Myometrial cell (primary cell): Measurements from ENCODE around the gene SIGLECL1. TPM values are rescaled to one million over a fixed set of nuclear protein-coding genes. Genes with fewer than 3 reads are reported as not detected.

ENCODE experiments used
- total RNA-seq: library from RNA; depleted of rRNA; stranded (reverse); fragments of >200 nt; gene quantifications from 2 replicates; pipeline ENCODE4 v1.2.3, GENCODE V29; 2015

SIGLECL1 gene
- not detected in 2 replicates for total RNA-seq

GRCh38 chr19:51250786-51251467 is at the start of gene SIGLECL1:
SIGLECL1 (plus strand) TSS chr19:51251080; CDS start chr19:51264073, 12,993 bp downstream.

GRCh38 chr19:51224898-51225393 is 25.9 kb upstream of the SIGLECL1 start, which contains the start of gene CD33:
CD33 (plus strand) TSS chr19:51225080; CDS start chr19:51225119, 39 bp downstream.

GRCh38 chr19:51311351-51312257 is 60.7 kb downstream of the SIGLECL1 start, which contains the start of gene IGLON5:
IGLON5 (plus strand) TSS chr19:51311644; CDS start chr19:51311848, 204 bp downstream.

Other genes with a start within 250 kb of the SIGLECL1 start
- gene KLK8, start 249.5 kb upstream of the SIGLECL1 start, total RNA-seq: not detected in 2 replicates
- gene KLK10, start 231.4 kb upstream of the SIGLECL1 start, total RNA-seq: not detected in 2 replicates
- not detected in 2 replicates for gene KLK11, start 224.5 kb upstream of the SIGLECL1 start, total RNA-seq
- not detected in 2 replicates for gene KLK12, start 216.1 kb upstream of the SIGLECL1 start, total RNA-seq
- not detected in 2 replicates for gene KLK13, start 186.0 kb upstream of the SIGLECL1 start, total RNA-seq
- not detected in 2 replicates for gene KLK14, start 168.2 kb upstream of the SIGLECL1 start, total RNA-seq
- gene CTU1, start 142.7 kb upstream of the SIGLECL1 start, total RNA-seq: 9.4 and 9.8 TPM in 2 replicates
- 1.1 TPM in 1 of 2 replicates, not detected in the other for gene SIGLEC9, start 126.2 kb upstream of the SIGLECL1 start, total RNA-seq
- not detected in 2 replicates for gene SIGLEC7, start 108.8 kb upstream of the SIGLECL1 start, total RNA-seq
- gene CD33, start 26.0 kb upstream of the SIGLECL1 start, total RNA-seq: not detected in 2 replicates
- gene IGLON5, start 60.6 kb downstream of the SIGLECL1 start, total RNA-seq: not detected in 2 replicates
- 0.29 and 0.35 TPM in 2 replicates for gene VSIG10L, start 91.1 kb downstream of the SIGLECL1 start, total RNA-seq
- 105 and 157 TPM in 2 replicates for gene ETFB, start 115.3 kb downstream of the SIGLECL1 start, total RNA-seq
- gene CLDND2, start 117.9 kb downstream of the SIGLECL1 start, total RNA-seq: not detected in 2 replicates
- not detected in 2 replicates for gene NKG7, start 121.6 kb downstream of the SIGLECL1 start, total RNA-seq
- not detected in 2 replicates for gene LIM2, start 136.9 kb downstream of the SIGLECL1 start, total RNA-seq
- gene C19orf84, start 139.5 kb downstream of the SIGLECL1 start, total RNA-seq: not detected in 2 replicates
- not detected in 2 replicates for gene SIGLEC10, start 166.6 kb downstream of the SIGLECL1 start, total RNA-seq
- not detected in 2 replicates for gene SIGLEC8, start 207.4 kb downstream of the SIGLECL1 start, total RNA-seq
- gene CEACAM18, start 227.5 kb downstream of the SIGLECL1 start, total RNA-seq: not detected in 2 replicates